Kidney epithelial cell (primary cell): ENCODE data around the gene PPFIBP1. TPM values are rescaled to one million over a fixed set of nuclear protein-coding genes. Genes with fewer than 3 reads are reported as not detected.

Experiments
- DNase-seq: peaks from one replicate; pipeline ENCODE4 v3.0.0-alpha.2; 2010; ENCODE audit warnings: low read depth
- H3K27me3 ChIP-seq: 2 replicates; pipeline ENCODE4 v1.6.0; 2011; ENCODE audit warnings: low read length; ENCODE audit not compliant: control insufficient read depth, insufficient read depth
- H3K36me3 ChIP-seq: 2 replicates; pipeline ENCODE4 v1.5.1; 2011; ENCODE audit warnings: low read length; ENCODE audit not compliant: control insufficient read depth, insufficient read depth
- H3K4me3 ChIP-seq: 2 replicates; pipeline ENCODE4 v1.5.1; 2011; ENCODE audit warnings: low read depth, mild to moderate bottlenecking, control low read depth, low read length
- CTCF ChIP-seq: IDR thresholded peaks from 2 replicates; pipeline ENCODE4 v1.5.1; 2011; ENCODE audit warnings: mild to moderate bottlenecking, moderate library complexity, low read length, control low read depth, inconsistent platforms; ENCODE audit not compliant: insufficient read depth, poor library complexity, severe bottlenecking
- total RNA-seq: library from RNA; depleted of rRNA; stranded (reverse); fragments of >200 nt; gene quantifications from 2 replicates; pipeline ENCODE4 v1.2.3, GENCODE V29; 2015

Gene PPFIBP1
- total RNA-seq, 1 donor from 2014 or later, result 119 TPM

DNA sequence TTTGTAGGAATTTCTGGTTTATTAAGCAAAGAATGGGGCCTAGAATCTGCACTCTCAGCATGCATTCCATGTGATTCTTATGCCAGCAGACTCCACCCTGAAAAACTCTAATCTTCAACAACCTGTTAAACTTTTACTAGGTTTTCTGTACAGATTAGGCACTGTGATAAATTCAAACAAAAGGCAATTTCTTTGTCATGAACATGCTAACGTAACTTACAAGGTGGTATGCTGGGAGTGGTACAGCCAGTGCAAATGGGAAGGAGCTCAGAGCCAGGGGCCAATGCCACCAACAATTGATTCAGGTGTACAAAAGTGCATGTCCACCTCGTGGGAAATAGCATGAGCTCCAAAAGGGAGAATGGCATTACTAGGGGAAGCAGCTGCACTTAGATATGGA lies 83.0 kb downstream of the PPFIBP1 start:
- no peak for TF ChIP-seq CTCF
- Histone ChIP-seq H3K36me3 (no peaks in the 10 kb centered on the region), H3K27me3 (no peaks in the 10 kb centered on the region), H3K4me3 (no peak overlapping the region)
- DNase-seq, result no peak

- TF ChIP-seq CTCF, result no peak
- Histone ChIP-seq H3K36me3 (no peaks in the 10 kb centered on the region), H3K4me3 (no peak overlapping the region), H3K27me3 (no peaks in the 10 kb centered on the region)
- no peak for DNase-seq
Measured at GRCh38 chr12:27607591-27607990, 83.6 kb downstream of the PPFIBP1 start.

- no peak for TF ChIP-seq CTCF
- no peaks in the 10 kb centered on the region for H3K27me3 ChIP-seq
- no peak for DNase-seq
- no peaks in the 10 kb centered on the region for H3K36me3 ChIP-seq
- no peak overlapping the region for H3K4me3 ChIP-seq
Measured at GRCh38 chr12:27608890-27609289, 84.9 kb downstream of the PPFIBP1 start.

DNA sequence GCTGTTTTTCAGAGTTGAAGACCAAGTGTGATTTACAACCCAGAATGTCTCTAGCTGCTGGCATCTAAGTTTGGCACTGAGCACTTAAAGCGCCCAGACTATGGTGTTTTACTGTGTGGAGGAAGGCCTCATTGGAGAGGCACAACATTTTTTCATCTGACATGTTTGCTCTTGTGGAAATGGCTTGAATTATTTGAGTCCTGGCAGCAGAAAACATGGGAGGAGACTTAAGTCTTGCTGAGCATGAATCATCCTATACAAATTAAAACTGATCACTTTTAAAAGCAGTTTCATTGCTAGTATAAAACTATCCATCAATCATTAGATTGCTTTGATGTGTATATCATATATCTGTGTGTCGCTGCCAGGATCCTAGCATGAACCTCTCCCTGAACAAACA lies 86.4 kb downstream of the PPFIBP1 start:
- no peak for TF ChIP-seq CTCF
- Histone ChIP-seq H3K27me3 (no peaks in the 10 kb centered on the region), H3K4me3 (no peak overlapping the region), H3K36me3 (no peaks in the 10 kb centered on the region)
- no peak for DNase-seq

- Histone ChIP-seq H3K27me3 (no peaks in the 10 kb centered on the region), H3K36me3 (no peaks in the 10 kb centered on the region), H3K4me3 (no peak overlapping the region)
- DNase-seq, result no peak
- no peak for TF ChIP-seq CTCF
Measured at GRCh38 chr12:27614386-27614785, 90.4 kb downstream of the PPFIBP1 start.

- DNase-seq, result no peak
- TF ChIP-seq CTCF, result no peak
- Histone ChIP-seq H3K4me3 (no peak overlapping the region), H3K36me3 (no peaks in the 10 kb centered on the region), H3K27me3 (no peaks in the 10 kb centered on the region)
Measured at GRCh38 chr12:27614866-27615265, 90.9 kb downstream of the PPFIBP1 start.
